Activated CD8-positive, alpha-beta T cell treated with anti-CD3 and anti-CD28 coated beads for 36 hours (primary cell): ENCODE data around the gene SSU72. TPM values are rescaled to one million over a fixed set of nuclear protein-coding genes. Genes with fewer than 3 reads are reported as not detected.

Experiments used
- ATAC-seq: fragments of 200-7000 bp; cut with Tn5 transposase; one replicate; pipeline ENCODE4 v1.10.0; 2021; ENCODE audit warnings: mild to moderate bottlenecking, moderate library complexity
- CTCF ChIA-PET: fragments of 350-600 bp; sonication (Branson Sonifier 250); formaldehyde crosslinking; loops from one replicate; lab custom pipeline; 2021; ENCODE audit warnings: antibody characterized with exemption; lab: Charles Lee
- POLR2A ChIA-PET: fragments of 350-600 bp; sonication (Branson Sonifier 250); formaldehyde crosslinking; loops from one replicate; lab custom pipeline; 2021; ENCODE audit warnings: antibody characterized with exemption; lab: Charles Lee
- DNase-seq: peaks from one replicate; pipeline ENCODE4 v3.0.0-alpha.2; 2020
- H3K27ac Mint-ChIP-seq: one replicate; pipeline ENCODE4 v1.8.0; 2021; ENCODE audit warnings: mild to moderate bottlenecking, mixed read lengths
- H3K27me3 Mint-ChIP-seq: one replicate; pipeline ENCODE4 v1.8.0; 2021; ENCODE audit warnings: mixed read lengths
- H3K36me3 Mint-ChIP-seq: one replicate; pipeline ENCODE4 v1.8.0; 2021; ENCODE audit warnings: low read depth, mixed read lengths
- H3K4me1 Mint-ChIP-seq: one replicate; pipeline ENCODE4 v1.8.0; 2021; ENCODE audit warnings: low read depth, mixed read lengths
- H3K4me3 Mint-ChIP-seq: one replicate; pipeline ENCODE4 v1.8.0; 2021; ENCODE audit warnings: mild to moderate bottlenecking, moderate library complexity, mixed read lengths
- H3K9me3 Mint-ChIP-seq: one replicate; pipeline ENCODE4 v1.8.0; 2021; ENCODE audit warnings: mixed read lengths
- CTCF ChIP-seq: fragments of 200-600 bp; IDR thresholded peaks from one replicate; pipeline ENCODE4 v1.8.0; 2022; ENCODE audit warnings: antibody characterized with exemption, mild to moderate bottlenecking
- intact Hi-C: fragments of 100-400 bp; cut with micrococcal nuclease; formaldehyde crosslinking; loops from one replicate; pipeline ENCODE4 v1.10.0; 2022
- total RNA-seq, 2 experiments: library from RNA; stranded (reverse); gene quantifications; one replicate each; pipeline ENCODE4 v1.2.3, GENCODE V29; 2021

The SSU72 gene
- total RNA-seq, 2 experiments from 2014 or later, result 111 to 113 TPM

GRCh38 chr1:1622010-1622787 lies 47.5 kb upstream of the SSU72 start:
- H3K4me3 Mint-ChIP-seq, result no peak overlapping the region
- ChIA-PET POLR2A (no interaction called here), CTCF (no interaction called here)

GRCh38 chr1:1621173-1622009 lies 46.7 kb upstream of the SSU72 start:
- no peak overlapping the region for H3K27ac Mint-ChIP-seq

More at GRCh38 chr1:1622010-1622787, 47.5 kb upstream of the SSU72 start:
- Mint-ChIP-seq H3K27ac (no peak overlapping the region), H3K9me3 (no peaks in the 10 kb centered on the region), H3K36me3 (no peaks in the 10 kb centered on the region), H3K4me1 (peaks cover 5% of the 10 kb centered on the region), H3K27me3 (no peaks in the 10 kb centered on the region)
- intact Hi-C loops, result no loop called here
- no peak for TF ChIP-seq CTCF
- DNase-seq (peak; percentile 3), ATAC-seq (no peak)

GRCh38 chr1:1620433-1621139 lies 45.9 kb upstream of the SSU72 start:
- no peak for TF ChIP-seq CTCF
- ChIA-PET POLR2A (interaction anchor here (0.7 to 8.4 kb wide), 2 partner anchors 9 to 23 kb away, joined by 3 to 46 read pairs; partner anchors contain the start of gene MMP23B), CTCF (interaction anchor here (1.4 kb wide), 1 partner anchor 58 kb away, joined by 4 read pairs; no protein-coding TSS in a partner anchor)
- Mint-ChIP-seq H3K4me3 (no peak overlapping the region), H3K27me3 (no peaks in the 10 kb centered on the region), H3K4me1 (peaks cover 1% of the 10 kb centered on the region), H3K36me3 (no peaks in the 10 kb centered on the region), H3K9me3 (no peaks in the 10 kb centered on the region), H3K27ac (no peak overlapping the region)
- peak; percentile 1 for DNase-seq
- intact Hi-C loops, result no loop called here
- no peak for ATAC-seq

More at GRCh38 chr1:1621173-1622009, 46.7 kb upstream of the SSU72 start:
- H3K4me3 Mint-ChIP-seq, result no peak overlapping the region
- intact Hi-C loops, result no loop called here
- no peaks in the 10 kb centered on the region for H3K36me3 Mint-ChIP-seq
- peaks cover 5% of the 10 kb centered on the region for H3K4me1 Mint-ChIP-seq
- ChIA-PET POLR2A (interaction anchor here (0.6 to 8.4 kb wide), 2 partner anchors 9 to 783 kb away, joined by 3 to 46 read pairs; partner anchors contain the start of gene MMP23B), CTCF (interaction anchor here (1.4 kb wide), 1 partner anchor 57 kb away, joined by 4 read pairs; no protein-coding TSS in a partner anchor)
- H3K9me3 Mint-ChIP-seq, result no peaks in the 10 kb centered on the region
- ATAC-seq (no peak), DNase-seq (peak; percentile 2)
- H3K27me3 Mint-ChIP-seq, result no peaks in the 10 kb centered on the region
- TF ChIP-seq CTCF, result no peak

GRCh38 chr1:1619917-1620361 lies 45.3 kb upstream of the SSU72 start:
- no peaks in the 10 kb centered on the region for H3K36me3 Mint-ChIP-seq
- H3K27ac Mint-ChIP-seq, result no peak overlapping the region
- H3K9me3 Mint-ChIP-seq, result no peaks in the 10 kb centered on the region
- ChIA-PET POLR2A (interaction anchor here (0.7 to 8.4 kb wide), 2 partner anchors 10 to 23 kb away, joined by 3 to 46 read pairs; partner anchors contain the start of gene MMP23B), CTCF (interaction anchor here (1.0 to 1.4 kb wide), 3 partner anchors 17 to 58 kb away, joined by 3 to 4 read pairs (median 3); no protein-coding TSS in a partner anchor)
- peak; percentile 39 for TF ChIP-seq CTCF
- intact Hi-C loops, result no loop called here
- H3K27me3 Mint-ChIP-seq, result no peaks in the 10 kb centered on the region
- ATAC-seq (no peak), DNase-seq (peak; percentile 9)
- H3K4me3 Mint-ChIP-seq, result no peak overlapping the region
- no peaks in the 10 kb centered on the region for H3K4me1 Mint-ChIP-seq
